ENCODE results near the gene AQP3. TPM values are rescaled to one million over a fixed set of nuclear protein-coding genes. Genes with fewer than 3 reads are reported as not detected.
A peak's percentile ranks its signal among the peaks of the same experiment; 100 is the strongest.

AQP3 gene
- total and polyA plus RNA-seq, 8 donors = 1.7 to 319 (median 24.0) TPM

DNA sequence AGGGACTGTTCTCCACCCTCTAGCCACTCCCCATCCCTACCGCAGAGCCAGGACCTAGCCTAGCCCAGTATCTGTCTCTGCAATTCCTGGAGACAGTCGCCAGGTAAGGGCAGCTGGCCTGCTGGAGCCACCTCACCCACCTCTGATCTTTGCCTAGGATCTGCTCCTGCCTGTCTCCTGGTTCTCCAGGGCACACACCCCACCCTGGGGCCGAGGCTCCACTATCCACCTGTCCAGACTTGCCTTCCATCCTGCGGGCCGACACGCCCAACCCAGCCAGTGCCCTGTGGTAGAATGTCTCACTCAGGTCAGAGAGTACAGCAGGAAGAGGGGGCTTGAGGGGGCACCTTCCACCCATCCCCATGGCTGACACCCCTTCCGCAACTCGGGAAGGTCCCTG lies 29.3 kb downstream of the AQP3 start:
- TF ChIP-seq POLR2AphosphoS5 (IDR thresholded peaks at IDR 0.05) (no peak), POLR2A (IDR thresholded peaks at IDR 0.05) (no peak), EP300 (IDR thresholded peaks at IDR 0.05) (no peak)
- TF ChIP-seq, protein P1, sequence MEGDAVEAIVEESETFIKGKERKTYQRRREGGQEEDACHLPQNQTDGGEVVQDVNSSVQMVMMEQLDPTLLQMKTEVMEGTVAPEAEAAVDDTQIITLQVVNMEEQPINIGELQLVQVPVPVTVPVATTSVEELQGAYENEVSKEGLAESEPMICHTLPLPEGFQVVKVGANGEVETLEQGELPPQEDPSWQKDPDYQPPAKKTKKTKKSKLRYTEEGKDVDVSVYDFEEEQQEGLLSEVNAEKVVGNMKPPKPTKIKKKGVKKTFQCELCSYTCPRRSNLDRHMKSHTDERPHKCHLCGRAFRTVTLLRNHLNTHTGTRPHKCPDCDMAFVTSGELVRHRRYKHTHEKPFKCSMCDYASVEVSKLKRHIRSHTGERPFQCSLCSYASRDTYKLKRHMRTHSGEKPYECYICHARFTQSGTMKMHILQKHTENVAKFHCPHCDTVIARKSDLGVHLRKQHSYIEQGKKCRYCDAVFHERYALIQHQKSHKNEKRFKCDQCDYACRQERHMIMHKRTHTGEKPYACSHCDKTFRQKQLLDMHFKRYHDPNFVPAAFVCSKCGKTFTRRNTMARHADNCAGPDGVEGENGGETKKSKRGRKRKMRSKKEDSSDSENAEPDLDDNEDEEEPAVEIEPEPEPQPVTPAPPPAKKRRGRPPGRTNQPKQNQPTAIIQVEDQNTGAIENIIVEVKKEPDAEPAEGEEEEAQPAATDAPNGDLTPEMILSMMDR (IDR thresholded peaks at IDR 0.05) = no peak
- DNase-seq = no peak
- intact Hi-C loops (cut with DNase I; ENCODE audit: low total_unique reads) = no loop called here
- Histone ChIP-seq H3K27me3 (no peaks in the 10 kb centered on the region), H3K36me3 (no peaks in the 10 kb centered on the region), H3K9me3 (no peaks in the 10 kb centered on the region), H3K27ac (peak overlapping the region in 1 of 5 donors; percentile 8), H3K4me1 (peaks cover 20 to 41% (median 34%) of the 10 kb centered on the region in 4 donors), H3K4me3 (no peak overlapping the region)
- WGBS, 5 donors = 74 to 92% (median 87%) methylated on average over 8 of the region's 8 CpGs

DNA sequence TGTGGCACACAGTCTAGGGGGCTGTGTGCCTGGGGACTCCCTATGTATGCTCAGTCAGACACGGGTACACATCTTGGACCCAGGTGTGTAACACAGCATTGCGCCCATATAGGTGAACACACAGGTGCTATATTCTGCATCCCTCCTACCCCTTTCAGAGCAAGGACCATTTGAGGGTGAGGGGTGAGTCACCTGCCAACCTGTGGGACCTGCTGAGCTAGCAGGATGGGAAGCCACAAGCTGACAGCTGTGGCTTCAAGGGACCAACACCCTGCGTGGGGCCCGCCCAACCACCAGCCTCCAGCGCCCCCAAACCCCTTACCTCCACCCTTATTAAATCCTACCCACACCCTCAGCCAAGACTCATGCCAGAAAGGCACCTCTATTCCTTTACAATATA lies 30.4 kb downstream of the AQP3 start:
- no peak for DNase-seq
- WGBS, 5 donors = 61 to 71% (median 65%) methylated on average over 5 of the region's 5 CpGs

DNA sequence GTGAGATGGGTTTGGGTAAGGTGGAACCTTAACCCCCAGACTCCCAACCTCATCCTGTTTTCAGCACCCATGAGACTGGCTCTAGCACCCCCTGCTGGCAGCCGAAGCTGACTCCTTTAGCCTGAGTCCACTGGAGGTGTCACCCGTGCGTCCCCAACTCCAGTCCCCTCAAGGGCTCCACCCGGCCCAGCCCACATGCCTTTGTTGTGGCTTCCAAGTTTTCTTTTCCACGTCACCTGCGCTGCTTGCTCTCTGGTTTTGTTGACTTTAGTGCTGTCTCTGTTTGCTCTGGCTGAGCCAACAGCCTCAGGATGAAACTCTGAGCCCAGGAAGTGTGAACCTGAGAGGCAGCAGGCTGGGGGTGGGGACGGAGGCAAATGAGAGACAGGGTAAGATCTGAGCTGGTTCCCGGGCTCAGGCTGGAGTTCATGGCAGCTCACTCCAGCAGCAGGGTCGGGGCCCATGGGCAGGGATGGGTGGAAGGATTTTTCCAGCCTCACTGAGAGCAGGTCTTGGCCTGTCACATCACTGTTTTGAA lies 31.8 kb downstream of the AQP3 start:
- TF ChIP-seq, protein P1 (IDR thresholded peaks at IDR 0.05) = peak in 5 of 7 experiments; percentile 60 to 84 (median 69)
- peak in 2 of 3 donors; percentile 52 to 80 for TF ChIP-seq POLR2AphosphoS5 (IDR thresholded peaks at IDR 0.05)
- TF ChIP-seq POLR2A (IDR thresholded peaks at IDR 0.05) = no peak
- TF ChIP-seq EP300 (IDR thresholded peaks at IDR 0.05) = no peak
- no peaks in the 10 kb centered on the region for H3K27me3 ChIP-seq
- H3K9me3 ChIP-seq = no peaks in the 10 kb centered on the region
- H3K27ac ChIP-seq = peak overlapping the region; percentile 49 to 77 (median 55)
- WGBS, 5 donors = 3 to 30% (median 9%) methylated on average over 6 to 9 of the region's 9 CpGs
- no peaks in the 10 kb centered on the region for H3K36me3 ChIP-seq
- DNase-seq = peak; percentile 93 to 95
- intact Hi-C loops (cut with DNase I; ENCODE audit: low total_unique reads) = no loop called here
- H3K4me1 ChIP-seq = peaks cover 20 to 41% (median 34%) of the 10 kb centered on the region in 4 donors
- H3K4me3 ChIP-seq = no peak overlapping the region

More for the DNA sequence above, 30.4 kb downstream of the AQP3 start:
- H3K4me3 ChIP-seq = no peak overlapping the region
- peaks cover 20 to 41% (median 34%) of the 10 kb centered on the region in 4 donors for H3K4me1 ChIP-seq
- H3K27ac ChIP-seq = no peak overlapping the region
- H3K36me3 ChIP-seq = no peaks in the 10 kb centered on the region
- no peaks in the 10 kb centered on the region for H3K9me3 ChIP-seq
- no peaks in the 10 kb centered on the region for H3K27me3 ChIP-seq
- TF ChIP-seq, protein P1 (IDR thresholded peaks at IDR 0.05) = no peak
- no peak for TF ChIP-seq EP300 (IDR thresholded peaks at IDR 0.05)
- TF ChIP-seq POLR2A (IDR thresholded peaks at IDR 0.05) = no peak
- TF ChIP-seq POLR2AphosphoS5 (IDR thresholded peaks at IDR 0.05) = no peak
- intact Hi-C loops (cut with DNase I; ENCODE audit: low total_unique reads) = no loop called here

DNA sequence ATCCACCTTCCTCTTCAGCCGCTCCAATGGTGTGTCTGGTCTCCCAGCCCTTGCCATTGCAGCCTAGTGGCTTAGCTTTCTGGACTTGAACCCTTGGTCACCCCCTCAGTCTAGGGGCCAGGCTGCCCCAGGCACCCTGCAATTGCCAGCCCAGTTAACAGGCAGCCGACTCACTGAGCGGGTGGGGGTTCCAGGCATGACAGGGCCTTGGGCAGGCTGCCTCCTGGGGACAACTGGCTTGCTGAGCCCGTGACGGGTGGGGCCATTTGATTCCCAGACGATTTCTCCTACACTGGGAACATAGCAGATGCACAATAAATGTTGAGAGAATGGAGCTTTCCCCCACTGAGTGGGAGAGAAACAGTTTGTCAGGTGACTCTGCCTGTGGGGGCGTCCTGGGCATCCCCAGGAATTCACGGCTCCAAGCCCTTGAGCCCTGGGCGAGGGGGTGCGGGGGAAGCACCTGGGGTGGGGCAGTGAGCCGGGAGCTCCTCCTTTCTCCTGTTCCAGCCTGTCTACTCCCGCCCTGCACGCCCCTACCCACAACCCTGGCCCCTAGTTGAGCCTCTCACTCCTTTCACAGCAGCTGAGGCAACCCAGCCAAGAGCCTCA lies 32.4 kb downstream of the AQP3 start:
- 50 to 58% (median 52%) methylated on average over 13 of the region's 13 CpGs for WGBS, 5 donors
- H3K9me3 ChIP-seq = no peaks in the 10 kb centered on the region
- no peak for DNase-seq
- no peak overlapping the region for H3K4me3 ChIP-seq
- intact Hi-C loops (cut with DNase I; ENCODE audit: low total_unique reads) = no loop called here
- H3K4me1 ChIP-seq = peaks cover 20 to 41% (median 34%) of the 10 kb centered on the region in 4 donors
- TF ChIP-seq POLR2A (IDR thresholded peaks at IDR 0.05) = no peak
- TF ChIP-seq EP300 (IDR thresholded peaks at IDR 0.05) = no peak
- TF ChIP-seq, protein P1 (IDR thresholded peaks at IDR 0.05) = no peak
- no peak for TF ChIP-seq POLR2AphosphoS5 (IDR thresholded peaks at IDR 0.05)
- peak overlapping the region; percentile 39 to 77 (median 55) for H3K27ac ChIP-seq
- no peaks in the 10 kb centered on the region for H3K36me3 ChIP-seq
- H3K27me3 ChIP-seq = no peaks in the 10 kb centered on the region

Data from stomach (tissue), 9 donors.